HepG2 (cell line): ENCODE results near the gene TPM3. TPM values are rescaled to one million over a fixed set of nuclear protein-coding genes. Genes with fewer than 3 reads are reported as not detected.
A peak's percentile ranks its signal among the peaks of the same experiment; 100 is the strongest.

Experiments
- AHR ChIP-seq: IDR thresholded peaks from 2 replicates; pipeline ENCODE4 v1.6.1; 2018; ENCODE audit warnings: missing genetic modification reagents, missing compliant biosample characterization
- CC2D1A ChIP-seq: sonication (generic); formaldehyde crosslinking; IDR thresholded peaks from 2 replicates; pipeline ENCODE4 v1.8.1; 2023; ENCODE audit warnings: mild to moderate bottlenecking, missing genetic modification reagents
- CEBPG ChIP-seq: IDR thresholded peaks from 2 replicates; pipeline ENCODE4 v1.6.1; 2016
- EEA1 ChIP-seq: sonication (generic); formaldehyde crosslinking; IDR thresholded peaks from 2 replicates; pipeline ENCODE4 v1.5.1; 2020; ENCODE audit warnings: mild to moderate bottlenecking, missing genetic modification reagents, borderline replicate concordance
- EED ChIP-seq: sonication (generic); formaldehyde crosslinking; IDR thresholded peaks from 2 replicates; pipeline ENCODE4 v1.5.0; 2020; ENCODE audit warnings: mild to moderate bottlenecking, missing genetic modification reagents
- GTF2F1 ChIP-seq: fragments of 150-350 bp; IDR thresholded peaks from 2 replicates; pipeline ENCODE4 v1.6.1; 2014; ENCODE audit warnings: low read length
- KDM4B ChIP-seq: sonication (generic); formaldehyde crosslinking; IDR thresholded peaks from 2 replicates; pipeline ENCODE4 v1.4.0; 2020; ENCODE audit warnings: missing genetic modification reagents
- NAIF1 ChIP-seq: sonication (generic); formaldehyde crosslinking; IDR thresholded peaks from 2 replicates; pipeline ENCODE4 v1.5.0; 2020; ENCODE audit warnings: mild to moderate bottlenecking, missing genetic modification reagents, borderline replicate concordance
- NFKB2 ChIP-seq: sonication (generic); formaldehyde crosslinking; IDR thresholded peaks from 2 replicates; pipeline ENCODE4 v1.4.0; 2020; ENCODE audit warnings: missing genetic modification reagents, borderline replicate concordance
- PAWR ChIP-seq: sonication (generic); formaldehyde crosslinking; IDR thresholded peaks from 2 replicates; pipeline ENCODE4 v1.4.0; 2020; ENCODE audit warnings: missing genetic modification reagents, mild to moderate bottlenecking, borderline replicate concordance
- SAP130 ChIP-seq: IDR thresholded peaks from 2 replicates; pipeline ENCODE4 v1.6.1; 2016; ENCODE audit warnings: low read depth
- SRSF4 ChIP-seq: fragments of 200-400 bp; formaldehyde crosslinking; IDR thresholded peaks from one replicate; pipeline ENCODE4 v1.6.1; 2018; ENCODE audit warnings: mild to moderate bottlenecking, low read depth, low read length, moderate library complexity; ENCODE audit not compliant: poor library complexity, severe bottlenecking
- TEAD2 ChIP-seq: sonication (generic); formaldehyde crosslinking; IDR thresholded peaks from 2 replicates; pipeline ENCODE4 v1.9.0; 2021; ENCODE audit warnings: missing genetic modification reagents
- TOPORS ChIP-seq: sonication (generic); formaldehyde crosslinking; IDR thresholded peaks from 2 replicates; pipeline ENCODE4 v1.8.0; 2023; ENCODE audit warnings: mild to moderate bottlenecking, missing genetic modification reagents
- ZBTB33 ChIP-seq: sonication (generic); formaldehyde crosslinking; IDR thresholded peaks from 2 replicates; pipeline ENCODE4 v1.4.0; 2020; ENCODE audit warnings: missing genetic modification reagents
- ZNF205 ChIP-seq: IDR thresholded peaks from 2 replicates; pipeline ENCODE4 v1.6.1; 2018; ENCODE audit warnings: missing biosample characterization, missing genetic modification reagents
- ZNF337 ChIP-seq: sonication (generic); formaldehyde crosslinking; IDR thresholded peaks from 2 replicates; pipeline ENCODE4 v1.5.1; 2020; ENCODE audit warnings: missing genetic modification reagents, low read depth, mild to moderate bottlenecking, borderline replicate concordance
- polyA plus RNA-seq, 8 experiments: library from polyadenylated mRNA; depleted of rRNA in 3 of 8; stranded (reverse) in 7 of 8; unstranded in 1 of 8; fragments of >200 nt; fragmentation: Illumina TruSeq in 4 of 8; extraction: Trizol in 4 of 8; gene quantifications; 2 replicates each; pipeline versions ENCODE4 v1.2.1 to v1.2.3, GENCODE V29; 2011 to 2016; ENCODE audit warnings: low read depth in 4 of 8, missing spikeins in 1 of 8, mixed read lengths in 1 of 8; ENCODE audit not compliant: insufficient read depth in 1 of 8
- total RNA-seq, 5 experiments: library from RNA; depleted of rRNA; stranded (reverse); fragments of >200 nt; fragmentation: Illumina TruSeq; extraction: Trizol; gene quantifications; 2 replicates each; pipeline ENCODE4 v1.2.3, GENCODE V29; 2016; ENCODE audit warnings: low read depth in 1 of 5
- TF ChIP-seq, protein P1 (sequence below): sonication (generic); formaldehyde crosslinking; IDR thresholded peaks from 2 replicates; pipeline ENCODE4 v1.8.0; 2022; ENCODE audit warnings: mild to moderate bottlenecking, missing genetic modification reagents, moderate library complexity
- TF ChIP-seq, protein P2 (sequence below): sonication (generic); formaldehyde crosslinking; IDR thresholded peaks from 2 replicates; pipeline ENCODE4 v1.4.0; 2020; ENCODE audit warnings: missing genetic modification reagents; ENCODE audit errors: not compliant biosample characterization
- TF ChIP-seq, protein P3 (sequence below): IDR thresholded peaks from 2 replicates; pipeline ENCODE4 v1.6.1; 2012; ENCODE audit warnings: inconsistent platforms
- TF ChIP-seq, protein P4 (sequence below): sonication (generic); formaldehyde crosslinking; IDR thresholded peaks from 2 replicates; pipeline ENCODE4 v1.4.0; 2020; ENCODE audit warnings: low read depth, mild to moderate bottlenecking, missing genetic modification reagents
- TF ChIP-seq, protein P5 (sequence below): sonication (generic); formaldehyde crosslinking; IDR thresholded peaks from 2 replicates; pipeline ENCODE4 v1.4.0; 2020; ENCODE audit warnings: mild to moderate bottlenecking, missing genetic modification reagents

The TPM3 gene
- total and polyA plus RNA-seq, 2 of the 13 experiments (the other 11 are each of a cell fraction or from before 2014, with no cell fraction given): 160 to 307 TPM

DNA sequence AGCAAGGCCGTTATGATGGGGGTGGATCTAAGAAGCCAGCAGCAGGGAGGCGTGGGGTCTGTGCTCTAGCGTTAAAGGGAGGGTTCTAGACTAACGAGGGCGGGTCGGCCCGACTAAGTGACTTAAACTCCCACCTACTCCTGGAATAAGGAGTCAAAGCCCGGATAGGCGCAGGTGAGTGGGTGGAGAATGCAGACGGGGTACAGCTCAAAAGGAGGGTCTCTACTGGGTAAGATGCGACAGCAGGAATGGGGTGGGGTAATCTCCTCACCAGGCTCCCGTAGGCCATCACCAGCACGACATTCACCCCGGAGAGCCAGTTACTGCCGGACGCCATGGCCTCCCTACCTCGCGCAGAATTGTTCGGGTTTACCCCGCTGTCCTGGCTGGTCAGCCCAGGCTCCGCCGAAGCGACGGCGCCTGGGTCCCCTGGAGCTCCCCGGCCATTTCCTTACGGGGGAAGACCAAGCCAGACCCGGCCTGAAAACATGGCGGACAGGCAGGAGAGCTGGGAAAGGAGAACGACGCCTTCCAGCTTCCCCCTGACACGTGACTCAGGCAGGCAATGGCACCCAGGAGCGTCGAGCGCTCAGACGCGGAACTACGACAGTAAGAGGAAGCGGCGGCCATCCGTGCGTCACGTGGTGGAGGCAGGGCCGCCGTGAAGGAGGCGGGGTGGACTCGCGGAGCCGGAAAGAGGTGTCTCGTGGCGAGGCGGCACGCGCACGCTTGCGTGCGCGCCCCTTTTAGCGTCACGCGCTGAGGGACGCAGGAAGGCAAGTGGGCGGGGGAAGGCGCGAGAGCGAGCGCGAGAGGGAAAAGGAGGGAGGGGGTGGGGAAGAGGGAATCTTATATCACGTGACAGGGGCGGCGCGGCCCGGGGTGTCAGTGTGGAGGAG, 28.4 kb upstream of the TPM3 start, which contains the start of gene UBAP2L (continued):
- no peak for TF ChIP-seq PAWR (CRISPR knock-in tag)
- TF ChIP-seq SRSF4: no peak
- TF ChIP-seq TEAD2 (CRISPR knock-in tag): 0 out of 2 replicates have a peak, but pooled peaks have one; percentile 75
- TF ChIP-seq, protein P1, sequence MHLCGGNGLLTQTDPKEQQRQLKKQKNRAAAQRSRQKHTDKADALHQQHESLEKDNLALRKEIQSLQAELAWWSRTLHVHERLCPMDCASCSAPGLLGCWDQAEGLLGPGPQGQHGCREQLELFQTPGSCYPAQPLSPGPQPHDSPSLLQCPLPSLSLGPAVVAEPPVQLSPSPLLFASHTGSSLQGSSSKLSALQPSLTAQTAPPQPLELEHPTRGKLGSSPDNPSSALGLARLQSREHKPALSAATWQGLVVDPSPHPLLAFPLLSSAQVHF (CRISPR knock-in tag): peak; percentile 66
- TF ChIP-seq, protein P2, sequence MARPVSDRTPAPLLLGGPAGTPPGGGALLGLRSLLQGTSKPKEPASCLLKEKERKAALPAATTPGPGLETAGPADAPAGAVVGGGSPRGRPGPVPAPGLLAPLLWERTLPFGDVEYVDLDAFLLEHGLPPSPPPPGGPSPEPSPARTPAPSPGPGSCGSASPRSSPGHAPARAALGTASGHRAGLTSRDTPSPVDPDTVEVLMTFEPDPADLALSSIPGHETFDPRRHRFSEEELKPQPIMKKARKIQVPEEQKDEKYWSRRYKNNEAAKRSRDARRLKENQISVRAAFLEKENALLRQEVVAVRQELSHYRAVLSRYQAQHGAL (CRISPR knock-in tag): peak; percentile 71
- TF ChIP-seq NAIF1 (CRISPR knock-in tag): no peak
- TF ChIP-seq GTF2F1: peak; percentile 25; the same call in 1 of the 2 replicates
- TF ChIP-seq ZNF205 (CRISPR knock-in tag): peak; percentile 100
- TF ChIP-seq, protein P3, sequence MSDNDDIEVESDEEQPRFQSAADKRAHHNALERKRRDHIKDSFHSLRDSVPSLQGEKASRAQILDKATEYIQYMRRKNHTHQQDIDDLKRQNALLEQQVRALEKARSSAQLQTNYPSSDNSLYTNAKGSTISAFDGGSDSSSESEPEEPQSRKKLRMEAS: peak; percentile 99
- TF ChIP-seq, protein P4, sequence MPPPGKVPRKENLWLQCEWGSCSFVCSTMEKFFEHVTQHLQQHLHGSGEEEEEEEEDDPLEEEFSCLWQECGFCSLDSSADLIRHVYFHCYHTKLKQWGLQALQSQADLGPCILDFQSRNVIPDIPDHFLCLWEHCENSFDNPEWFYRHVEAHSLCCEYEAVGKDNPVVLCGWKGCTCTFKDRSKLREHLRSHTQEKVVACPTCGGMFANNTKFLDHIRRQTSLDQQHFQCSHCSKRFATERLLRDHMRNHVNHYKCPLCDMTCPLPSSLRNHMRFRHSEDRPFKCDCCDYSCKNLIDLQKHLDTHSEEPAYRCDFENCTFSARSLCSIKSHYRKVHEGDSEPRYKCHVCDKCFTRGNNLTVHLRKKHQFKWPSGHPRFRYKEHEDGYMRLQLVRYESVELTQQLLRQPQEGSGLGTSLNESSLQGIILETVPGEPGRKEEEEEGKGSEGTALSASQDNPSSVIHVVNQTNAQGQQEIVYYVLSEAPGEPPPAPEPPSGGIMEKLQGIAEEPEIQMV (CRISPR knock-in tag): peak; percentile 82
- TF ChIP-seq CEBPG: peak; percentile 30
- peak; percentile 78; the same call in 1 of the 2 replicates for TF ChIP-seq TOPORS
- TF ChIP-seq EED (CRISPR knock-in tag): 0 out of 2 replicates have a peak, but pooled peaks have one; percentile 72
- peak; percentile 96 for TF ChIP-seq SAP130 (CRISPR knock-in tag)
- TF ChIP-seq AHR (CRISPR knock-in tag): peak; percentile 21; the same call in 1 of the 2 replicates
- TF ChIP-seq, protein P5, sequence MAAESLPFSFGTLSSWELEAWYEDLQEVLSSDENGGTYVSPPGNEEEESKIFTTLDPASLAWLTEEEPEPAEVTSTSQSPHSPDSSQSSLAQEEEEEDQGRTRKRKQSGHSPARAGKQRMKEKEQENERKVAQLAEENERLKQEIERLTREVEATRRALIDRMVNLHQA (CRISPR knock-in tag): no peak
- no peak for TF ChIP-seq CC2D1A
- TF ChIP-seq NFKB2 (CRISPR knock-in tag): peak; percentile 99
- 0 out of 2 replicates have a peak, but pooled peaks have one; percentile 23 for TF ChIP-seq EEA1 (CRISPR knock-in tag)
- no peak for TF ChIP-seq ZBTB33 (CRISPR knock-in tag)
- TF ChIP-seq ZNF337 (CRISPR knock-in tag): 0 out of 2 replicates have a peak, but pooled peaks have one; percentile 66
- TF ChIP-seq KDM4B (CRISPR knock-in tag): peak; percentile 72; the same call in 1 of the 2 replicates
